Fibroblast of skin of back (primary cell): ENCODE results near the gene PSRC1. TPM values are rescaled to one million over a fixed set of nuclear protein-coding genes. Genes with fewer than 3 reads are reported as not detected.

ENCODE experiments used
- DNase-seq: peaks from one replicate; pipeline ENCODE4 v3.0.0-alpha.2; 2013
- polyA plus RNA-seq, 2 experiments: library from polyadenylated mRNA; unstranded; fragments of 120-200 nt; gene quantifications; one replicate each; pipeline ENCODE4 v1.2.1, GENCODE V29; 2013; ENCODE audit not compliant: insufficient read length in 2 of 2

Gene PSRC1
- polyA plus RNA-seq (2013, experiment 1 of 2; ENCODE audit: insufficient read length) = 41.7 TPM
- polyA plus RNA-seq (2013, experiment 2 of 2; ENCODE audit: insufficient read length) = 6.6 TPM

GRCh38 chr1:109282952-109283747 lies at the start of gene PSRC1:
PSRC1 (minus strand) TSS chr1:109283145.
- peak; percentile 95 for DNase-seq

- DNase-seq = no peak
These were observed 48.2 kb upstream of the PSRC1 start for GRCh38 chr1:109331113-109331512.

GRCh38 chr1:109327285-109327684 lies 44.3 kb upstream of the PSRC1 start:
- no peak for DNase-seq

- no peak for DNase-seq
These were observed 40.0 kb upstream of the PSRC1 start for GRCh38 chr1:109322974-109323373.

- no peak for DNase-seq
These were observed 36.2 kb upstream of the PSRC1 start for GRCh38 chr1:109319114-109319513.

- DNase-seq = no peak
These were observed 33.6 kb upstream of the PSRC1 start for GRCh38 chr1:109316506-109316905.

GRCh38 chr1:109315288-109315687 lies 32.3 kb upstream of the PSRC1 start:
- DNase-seq = no peak

- DNase-seq = peak; percentile 9
These were observed 31.9 kb upstream of the PSRC1 start for GRCh38 chr1:109314795-109315194.

- DNase-seq = no peak
These were observed 30.2 kb upstream of the PSRC1 start for GRCh38 chr1:109312978-109313775.

- no peak for DNase-seq
These were observed 29.3 kb upstream of the PSRC1 start for GRCh38 chr1:109312246-109312645.

GRCh38 chr1:109309347-109309746 lies 26.4 kb upstream of the PSRC1 start:
- DNase-seq = no peak

GRCh38 chr1:109307274-109308021 lies 24.5 kb upstream of the PSRC1 start:
- no peak for DNase-seq

- no peak for DNase-seq
These were observed 23.9 kb upstream of the PSRC1 start, which contains the start of gene MYBPHL for GRCh38 chr1:109306832-109307273. MYBPHL (minus strand) TSS chr1:109307011; CDS start chr1:109306991, 20 bp downstream.

GRCh38 chr1:109305991-109306390 lies 23.0 kb upstream of the PSRC1 start:
- peak; percentile 38 for DNase-seq

- no peak for DNase-seq
These were observed 21.4 kb upstream of the PSRC1 start for GRCh38 chr1:109304226-109304920.

GRCh38 chr1:109301874-109302273 lies 18.9 kb upstream of the PSRC1 start:
- DNase-seq = no peak

GRCh38 chr1:109300650-109301151 lies 17.8 kb upstream of the PSRC1 start:
- no peak for DNase-seq

GRCh38 chr1:109299558-109300343 lies 16.8 kb upstream of the PSRC1 start:
- peak; percentile 78 for DNase-seq

- DNase-seq = peak; percentile 95
These were observed 16.0 kb upstream of the PSRC1 start for GRCh38 chr1:109298666-109299557.

- no peak for DNase-seq
These were observed 13.8 kb upstream of the PSRC1 start for GRCh38 chr1:109296782-109297181.
